Common myeloid progenitor, CD34-positive (primary cell): ENCODE measurements around the gene NPIPA5. TPM values are rescaled to one million over a fixed set of nuclear protein-coding genes. Genes with fewer than 3 reads are reported as not detected.
A peak's percentile ranks its signal among the peaks of the same experiment; 100 is the strongest.
"Not testable (repeated sequence)": the region's sequence is repeated elsewhere in the genome, so short reads cannot be mapped to it uniquely, and the experiment has no call there.

Experiments used
- CTCF ChIA-PET: fragments of 350-600 bp; sonication (Branson Sonifier 250); formaldehyde crosslinking; loops from one replicate; lab custom pipeline; 2021; ENCODE audit warnings: antibody characterized with exemption; lab: Charles Lee
- POLR2A ChIA-PET: fragments of 350-600 bp; sonication (Branson Sonifier 250); formaldehyde crosslinking; loops from one replicate; lab custom pipeline; 2021; ENCODE audit warnings: antibody characterized with exemption; lab: Charles Lee
- DNase-seq, 3 donors: peaks; one replicate each; pipeline versions ENCODE4 v3.0.0 to v3.0.0-alpha.2; 2013
- H3K27ac ChIP-seq, 2 experiments: 1 replicate in 1 of 2; 2 replicates in 1 of 2; pipeline ENCODE4 v1.7.0; 2013; ENCODE audit warnings: inconsistent platforms in 2 of 2, low read length in 2 of 2, mild to moderate bottlenecking in 2 of 2, low read depth in 1 of 2, moderate library complexity in 1 of 2; ENCODE audit not compliant: severe bottlenecking in 2 of 2, insufficient read depth in 1 of 2, poor library complexity in 1 of 2
- H3K27me3 ChIP-seq, 5 experiments: replicated peaks in 2 of 5; 1 replicate in 3 of 5; 2 replicates in 2 of 5; pipeline versions ENCODE4 v1.6.1 to v1.7.0; 2013; ENCODE audit warnings: low read length in 4 of 5, mild to moderate bottlenecking in 2 of 5, moderate library complexity in 2 of 5, inconsistent platforms in 1 of 5; ENCODE audit not compliant: insufficient read depth in 5 of 5, control insufficient read depth in 4 of 5
- H3K36me3 ChIP-seq, 4 experiments: 1 replicate in 2 of 4; 2 replicates in 2 of 4; pipeline versions ENCODE4 v1.6.1 to v1.7.0; 2013; ENCODE audit warnings: low read length in 3 of 4, control low read depth in 1 of 4, mild to moderate bottlenecking in 1 of 4; ENCODE audit not compliant: control insufficient read depth in 4 of 4, insufficient read depth in 4 of 4
- H3K4me1 ChIP-seq, 4 experiments: 1 replicate in 3 of 4; 2 replicates in 1 of 4; pipeline versions ENCODE4 v1.6.1 to v1.7.1; 2013; ENCODE audit warnings: low read length in 3 of 4, mild to moderate bottlenecking in 3 of 4, control low read depth in 1 of 4, inconsistent platforms in 1 of 4, moderate library complexity in 1 of 4; ENCODE audit not compliant: control insufficient read depth in 4 of 4, insufficient read depth in 4 of 4; ENCODE audit errors: control extremely low read depth in 1 of 4
- H3K4me3 ChIP-seq, 7 experiments: 1 replicate in 4 of 7; 2 replicates in 3 of 7; pipeline versions ENCODE4 v1.5.1 to v1.7.0; 2013; ENCODE audit warnings: mild to moderate bottlenecking in 7 of 7, low read length in 6 of 7, moderate library complexity in 6 of 7, inconsistent platforms in 2 of 7, low read depth in 2 of 7, control low read depth in 1 of 7; ENCODE audit not compliant: insufficient read depth in 4 of 7, control insufficient read depth in 1 of 7; ENCODE audit errors: extremely low read depth in 1 of 7
- H3K9me3 ChIP-seq, 5 experiments: 1 replicate in 4 of 5; 2 replicates in 1 of 5; pipeline versions ENCODE4 v1.6.1 to v1.7.1; 2013; ENCODE audit warnings: low read length in 4 of 5, mild to moderate bottlenecking in 2 of 5, inconsistent platforms in 1 of 5, low read depth in 1 of 5, moderate library complexity in 1 of 5; ENCODE audit not compliant: control insufficient read depth in 4 of 5, insufficient read depth in 2 of 5; ENCODE audit errors: control extremely low read depth in 1 of 5
- WGBS: methylation state at CpG from one replicate; pipeline ENCODE4 v1.1.5; 2013; ENCODE audit not compliant: insufficient coverage; 5-methylcytosine and 5-hydroxymethylcytosine counted together
- polyA plus RNA-seq: library from polyadenylated mRNA; unstranded; fragments of 120-200 nt; gene quantifications from one replicate; pipeline ENCODE4 v1.2.1, GENCODE V29; 2013

The NPIPA5 gene
- polyA plus RNA-seq = 18.4 TPM

- no CpG with 5 or more reads among the region's 4 CpGs for WGBS
- H3K4me1 ChIP-seq, H3K4me3 ChIP-seq, H3K27me3 ChIP-seq, POLR2A ChIA-PET, H3K36me3 ChIP-seq, CTCF ChIA-PET, DNase-seq, H3K9me3 ChIP-seq, H3K27ac ChIP-seq: not testable (repeated sequence)
These were observed at the start of gene NPIPA5 for GRCh38 chr16:15378194-15378593. Gene NPIPA5 (minus strand): TSS chr16:15378294. CDS start chr16:15378294, 0 bp downstream.

- Histone ChIP-seq H3K4me1 (peaks cover 0 to 1% (median 0%) of the 10 kb centered on the region in 4 experiments), H3K36me3 (no peaks in the 10 kb centered on the region), H3K4me3 (no peak overlapping the region), H3K9me3 (no peaks in the 10 kb centered on the region), H3K27me3 (peaks cover 0 to 2% (median 0%) of the 10 kb centered on the region in 5 experiments), H3K27ac (no peak overlapping the region)
- ChIA-PET POLR2A (no interaction called here), CTCF (interaction anchor here (0.7 to 2.5 kb wide), 14 partner anchors 10 to 286 kb away, joined by 3 to 7 read pairs (median 4); no protein-coding TSS in a partner anchor)
- WGBS = 0% methylated on average over 3 of the region's 8 CpGs
- peak; percentile 75 to 88 (median 88) for DNase-seq
These were observed 49.6 kb upstream of the NPIPA5 start for GRCh38 chr16:15427648-15428239.

- CTCF ChIA-PET = interaction anchor here (1.3 to 3.3 kb wide), 9 partner anchors 9 to 277 kb away, joined by 3 to 12 read pairs (median 4); no protein-coding TSS in a partner anchor
- Histone ChIP-seq H3K36me3 (no peaks in the 10 kb centered on the region), H3K27ac (no peak overlapping the region), H3K4me1 (peaks cover 0 to 1% (median 0%) of the 10 kb centered on the region in 4 experiments), H3K9me3 (no peaks in the 10 kb centered on the region), H3K27me3 (peaks cover 0 to 2% (median 0%) of the 10 kb centered on the region in 5 experiments), H3K4me3 (no peak overlapping the region)
- WGBS = 94% methylated on average over 3 of the region's 6 CpGs
- DNase-seq = no peak
- POLR2A ChIA-PET = no interaction called here
These were observed 48.7 kb upstream of the NPIPA5 start for GRCh38 chr16:15426796-15427195.

- Histone ChIP-seq H3K27me3 (peaks cover 0 to 2% (median 0%) of the 10 kb centered on the region in 5 experiments), H3K9me3 (no peaks in the 10 kb centered on the region), H3K4me3 (no peak overlapping the region), H3K4me1 (peaks cover 0 to 1% (median 0%) of the 10 kb centered on the region in 4 experiments), H3K36me3 (no peaks in the 10 kb centered on the region), H3K27ac (no peak overlapping the region)
- CTCF ChIA-PET = interaction anchor here (0.9 to 3.3 kb wide), 8 partner anchors 10 to 280 kb away, joined by 3 to 12 read pairs (median 4); no protein-coding TSS in a partner anchor
- POLR2A ChIA-PET = no interaction called here
- DNase-seq = no peak
- WGBS = 100% methylated on average over 5 of the region's 6 CpGs
These were observed 47.8 kb upstream of the NPIPA5 start for GRCh38 chr16:15425861-15426260.

GRCh38 chr16:15422222-15422621 lies 44.1 kb upstream of the NPIPA5 start:
- 98% methylated on average over 7 of the region's 8 CpGs for WGBS
- H3K27me3 ChIP-seq = peaks cover 0 to 2% (median 0%) of the 10 kb centered on the region in 5 experiments
- H3K4me1 ChIP-seq = no peaks in the 10 kb centered on the region
- ChIA-PET CTCF (interaction anchor here (1.0 kb wide), 1 partner anchor 284 kb away, joined by 3 read pairs; no protein-coding TSS in a partner anchor), POLR2A (no interaction called here)
- no peak overlapping the region for H3K27ac ChIP-seq
- no peaks in the 10 kb centered on the region for H3K9me3 ChIP-seq
- H3K4me3 ChIP-seq = no peak overlapping the region
- no peak for DNase-seq
- no peaks in the 10 kb centered on the region for H3K36me3 ChIP-seq

- H3K27me3 ChIP-seq, POLR2A ChIA-PET, H3K27ac ChIP-seq, H3K9me3 ChIP-seq, H3K4me3 ChIP-seq, H3K36me3 ChIP-seq, H3K4me1 ChIP-seq, DNase-seq: not testable (repeated sequence)
- 100% methylated on average over 3 of the region's 5 CpGs for WGBS
- CTCF ChIA-PET = interaction anchor here (0.5 to 1.0 kb wide), 2 partner anchors 54 to 285 kb away, joined by 3 read pairs; no protein-coding TSS in a partner anchor
These were observed 43.6 kb upstream of the NPIPA5 start for GRCh38 chr16:15421696-15422095.

GRCh38 chr16:15418206-15418605 lies 40.1 kb upstream of the NPIPA5 start:
- no peaks in the 10 kb centered on the region for H3K27me3 ChIP-seq
- H3K27ac ChIP-seq = no peak overlapping the region
- H3K36me3 ChIP-seq = no peaks in the 10 kb centered on the region
- POLR2A ChIA-PET = no interaction called here
- no peak for DNase-seq
- no peaks in the 10 kb centered on the region for H3K9me3 ChIP-seq
- H3K4me1 ChIP-seq = no peaks in the 10 kb centered on the region
- WGBS = 100% methylated on average over 1 of the region's 3 CpGs
- no peak overlapping the region for H3K4me3 ChIP-seq
- CTCF ChIA-PET = interaction anchor here (0.6 to 1.6 kb wide), 2 partner anchors 9 kb away, joined by 3 to 6 read pairs; no protein-coding TSS in a partner anchor
